Endodermal cell (in vitro differentiated cells): ENCODE measurements around the gene POLR3GL. TPM values are rescaled to one million over a fixed set of nuclear protein-coding genes. Genes with fewer than 3 reads are reported as not detected.

Experiments
- DNase-seq: peaks from one replicate; pipeline ENCODE4 v3.0.0-alpha.2; 2017
- H3K27ac ChIP-seq: 2 replicates; pipeline ENCODE4 v1.5.1; 2013; ENCODE audit warnings: mild to moderate bottlenecking, low read depth, low read length, moderate library complexity
- H3K27me3 ChIP-seq: 2 replicates; pipeline ENCODE4 v1.6.1; 2013; ENCODE audit warnings: mild to moderate bottlenecking, low read length, moderate library complexity; ENCODE audit not compliant: insufficient read depth, control insufficient read depth, poor library complexity, severe bottlenecking
- H3K36me3 ChIP-seq: 2 replicates; pipeline ENCODE4 v1.7.0; 2013; ENCODE audit warnings: mild to moderate bottlenecking, low read length, moderate library complexity; ENCODE audit not compliant: control insufficient read depth, insufficient read depth
- H3K4me1 ChIP-seq: one replicate; pipeline ENCODE4 v1.7.0; 2013; ENCODE audit warnings: low read length; ENCODE audit not compliant: control insufficient read depth, insufficient read depth
- H3K4me3 ChIP-seq: 2 replicates; pipeline ENCODE4 v1.5.1; 2013; ENCODE audit warnings: mild to moderate bottlenecking, low read length, moderate library complexity
- H3K9ac ChIP-seq: 2 replicates; pipeline ENCODE4 v1.6.1; 2013; ENCODE audit warnings: mild to moderate bottlenecking, low read length, moderate library complexity; ENCODE audit not compliant: poor library complexity, severe bottlenecking; ENCODE audit errors: extremely low read depth
- H3K9me3 ChIP-seq: 2 replicates; pipeline ENCODE4 v1.6.1; 2013; ENCODE audit warnings: mild to moderate bottlenecking, low read length, moderate library complexity; ENCODE audit not compliant: control insufficient read depth
- H3K27ac Mint-ChIP-seq: 2 replicates; pipeline ENCODE4 v1.8.0; 2020; ENCODE audit warnings: mixed read lengths
- H3K27me3 Mint-ChIP-seq: 2 replicates; pipeline ENCODE4 v1.8.0; 2021; ENCODE audit warnings: mild to moderate bottlenecking, mixed read lengths; ENCODE audit not compliant: insufficient read depth
- H3K36me3 Mint-ChIP-seq: 2 replicates; pipeline ENCODE4 v1.8.0; 2020; ENCODE audit warnings: low read depth, mixed read lengths
- H3K4me1 Mint-ChIP-seq: 2 replicates; pipeline ENCODE4 v1.8.0; 2020; ENCODE audit warnings: mixed read lengths
- H3K4me3 Mint-ChIP-seq: 2 replicates; pipeline ENCODE4 v1.8.0; 2020; ENCODE audit warnings: mild to moderate bottlenecking, moderate library complexity, mixed read lengths
- H3K9me3 Mint-ChIP-seq: 2 replicates; pipeline ENCODE4 v1.8.0; 2020; ENCODE audit warnings: mild to moderate bottlenecking, mixed read lengths
- WGBS, 2 experiments: methylation state at CpG; one replicate each; pipeline versions ENCODE4 v1.1.5 to v1.1.7; 2013; ENCODE audit warnings: missing lambda C conversion rate in 2 of 2, mixed read lengths in 1 of 2; ENCODE audit not compliant: insufficient coverage in 1 of 2, insufficient read length in 1 of 2; 5-methylcytosine and 5-hydroxymethylcytosine counted together
- total RNA-seq, 2 donors: library from RNA; stranded (reverse); fragmentation: NEBNext Ultra II Directional in 1 of 2; extraction: Animal tissue kit (Norgen Biotek cat#: 25700) in 1 of 2; gene quantifications; 2 replicates in 1 of 2; 3 replicates in 1 of 2; pipeline ENCODE4 v1.2.1, GENCODE V29; 2021
- TF ChIP-seq, protein P1 (sequence below): fragments of 200-600 bp; sonication (generic); conservative IDR thresholded peaks from 2 replicates; pipeline ENCODE4 v1.5.0; 2021; ENCODE audit warnings: antibody characterized with exemption, mild to moderate bottlenecking

POLR3GL gene
- total RNA-seq, 2 donors from 2014 or later = 10.2 to 13.8 TPM

DNA sequence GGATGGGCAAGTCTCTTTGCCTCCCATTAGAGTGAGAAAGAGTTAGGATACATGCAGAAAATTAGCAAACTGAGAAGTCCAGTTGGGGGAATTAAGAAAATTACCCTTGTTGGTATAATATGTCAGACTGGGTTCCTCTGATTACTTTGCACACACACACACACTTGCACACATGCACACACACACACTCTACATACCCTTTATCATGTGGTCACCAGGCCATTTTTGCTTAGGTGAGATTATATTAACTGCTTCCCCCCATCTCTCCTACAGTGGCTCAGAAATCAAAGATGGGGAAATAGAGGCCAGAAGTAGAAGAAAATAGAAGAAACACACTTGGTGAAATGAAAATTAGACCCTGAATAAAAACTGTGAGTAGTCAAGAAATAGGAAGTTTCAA, 5.8 kb upstream of the POLR3GL start:
- Mint-ChIP-seq H3K4me3 (no peak overlapping the region), H3K27ac (no peak overlapping the region), H3K27me3 (peaks cover 73% of the 10 kb centered on the region), H3K4me1 (peaks cover 46% of the 10 kb centered on the region), H3K36me3 (no peaks in the 10 kb centered on the region), H3K9me3 (no peaks in the 10 kb centered on the region)
- H3K9ac ChIP-seq = no peak overlapping the region
- H3K36me3 ChIP-seq = no peaks in the 10 kb centered on the region
- peaks cover 37% of the 10 kb centered on the region for H3K27me3 ChIP-seq
- H3K4me1 ChIP-seq = peaks cover 12% of the 10 kb centered on the region
- no peak overlapping the region for H3K27ac ChIP-seq
- no peaks in the 10 kb centered on the region for H3K9me3 ChIP-seq
- no peak for DNase-seq
- no peak overlapping the region for H3K4me3 ChIP-seq
- TF ChIP-seq, protein P1, sequence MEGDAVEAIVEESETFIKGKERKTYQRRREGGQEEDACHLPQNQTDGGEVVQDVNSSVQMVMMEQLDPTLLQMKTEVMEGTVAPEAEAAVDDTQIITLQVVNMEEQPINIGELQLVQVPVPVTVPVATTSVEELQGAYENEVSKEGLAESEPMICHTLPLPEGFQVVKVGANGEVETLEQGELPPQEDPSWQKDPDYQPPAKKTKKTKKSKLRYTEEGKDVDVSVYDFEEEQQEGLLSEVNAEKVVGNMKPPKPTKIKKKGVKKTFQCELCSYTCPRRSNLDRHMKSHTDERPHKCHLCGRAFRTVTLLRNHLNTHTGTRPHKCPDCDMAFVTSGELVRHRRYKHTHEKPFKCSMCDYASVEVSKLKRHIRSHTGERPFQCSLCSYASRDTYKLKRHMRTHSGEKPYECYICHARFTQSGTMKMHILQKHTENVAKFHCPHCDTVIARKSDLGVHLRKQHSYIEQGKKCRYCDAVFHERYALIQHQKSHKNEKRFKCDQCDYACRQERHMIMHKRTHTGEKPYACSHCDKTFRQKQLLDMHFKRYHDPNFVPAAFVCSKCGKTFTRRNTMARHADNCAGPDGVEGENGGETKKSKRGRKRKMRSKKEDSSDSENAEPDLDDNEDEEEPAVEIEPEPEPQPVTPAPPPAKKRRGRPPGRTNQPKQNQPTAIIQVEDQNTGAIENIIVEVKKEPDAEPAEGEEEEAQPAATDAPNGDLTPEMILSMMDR = no peak

DNA sequence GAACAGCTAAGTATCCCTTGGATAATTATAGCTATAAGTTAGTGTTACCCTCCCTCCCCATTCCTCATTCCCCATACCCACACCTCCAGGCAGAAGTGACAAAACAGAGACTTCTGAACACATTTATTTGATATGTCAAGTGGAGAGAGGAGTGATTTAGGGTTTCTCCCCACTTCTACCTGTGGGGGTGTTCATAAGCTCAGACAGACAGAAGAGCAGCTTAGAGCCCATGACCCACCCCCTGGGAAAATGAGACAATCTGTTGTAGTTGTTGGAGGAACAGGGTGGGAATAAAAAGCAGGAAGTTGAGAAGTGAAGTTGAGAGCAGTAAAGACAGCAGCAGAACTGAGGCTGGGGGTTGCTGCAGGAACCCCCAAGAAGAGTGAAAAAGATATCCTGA, 5.2 kb upstream of the POLR3GL start:
- Mint-ChIP-seq H3K4me3 (peak overlapping the region; percentile 81), H3K36me3 (no peaks in the 10 kb centered on the region), H3K27ac (no peak overlapping the region), H3K4me1 (peaks cover 50% of the 10 kb centered on the region), H3K9me3 (no peaks in the 10 kb centered on the region), H3K27me3 (peaks cover 73% of the 10 kb centered on the region)
- DNase-seq = no peak
- no peak overlapping the region for H3K9ac ChIP-seq
- H3K27me3 ChIP-seq = peaks cover 37% of the 10 kb centered on the region
- peaks cover 9% of the 10 kb centered on the region for H3K4me1 ChIP-seq
- no peak overlapping the region for H3K27ac ChIP-seq
- TF ChIP-seq, protein P1 = no peak
- no peak overlapping the region for H3K4me3 ChIP-seq
- H3K36me3 ChIP-seq = no peaks in the 10 kb centered on the region
- H3K9me3 ChIP-seq = no peaks in the 10 kb centered on the region

DNA sequence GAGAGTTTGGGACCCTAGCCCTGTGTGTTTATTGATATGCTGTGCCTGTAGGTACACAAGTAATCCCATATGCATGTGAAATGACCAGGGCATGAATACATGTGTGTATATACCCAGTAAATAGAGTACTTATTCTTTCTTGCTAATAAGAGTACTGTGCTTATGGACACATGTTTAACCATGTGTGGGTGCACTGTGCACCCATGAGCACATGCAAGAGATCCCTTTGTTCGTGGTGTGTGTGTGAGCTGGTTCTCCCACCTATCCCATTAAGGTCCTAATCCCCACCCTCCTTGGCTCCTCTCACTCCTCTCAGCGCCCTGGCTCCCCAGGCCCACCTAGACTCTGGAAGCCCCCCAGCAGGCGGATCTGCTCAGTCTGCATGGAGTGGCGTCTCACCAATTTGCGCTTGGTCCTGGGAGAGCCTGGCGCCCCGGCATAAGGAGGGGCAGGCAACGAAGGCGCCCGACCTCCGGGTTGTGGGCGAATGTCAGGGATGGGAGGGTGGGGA, 4.5 kb upstream of the POLR3GL start:
- 17% methylated on average over 12 of the region's 12 CpGs; no CpG with 5 or more reads in 1 of the 2 experiments for WGBS, 2 experiments
- DNase-seq = no peak
- Mint-ChIP-seq H3K4me1 (peaks cover 48% of the 10 kb centered on the region), H3K27me3 (peaks cover 72% of the 10 kb centered on the region), H3K9me3 (no peaks in the 10 kb centered on the region), H3K27ac (no peak overlapping the region), H3K4me3 (peak overlapping the region; percentile 81), H3K36me3 (no peaks in the 10 kb centered on the region)
- H3K4me3 ChIP-seq = peak overlapping the region; percentile 86
- peaks cover 6% of the 10 kb centered on the region for H3K4me1 ChIP-seq
- H3K36me3 ChIP-seq = no peaks in the 10 kb centered on the region
- no peak overlapping the region for H3K9ac ChIP-seq
- TF ChIP-seq, protein P1 = no peak
- H3K27me3 ChIP-seq = peaks cover 37% of the 10 kb centered on the region
- H3K9me3 ChIP-seq = no peaks in the 10 kb centered on the region
- H3K27ac ChIP-seq = no peak overlapping the region
